NB4 (cell line): ENCODE results near the gene RASAL2.

ENCODE experiments used
- DNase-seq: peaks from one replicate; pipeline ENCODE4 v3.0.0; 2010; ENCODE audit warnings: low read depth
- H3K4me3 ChIP-seq: one replicate; pipeline ENCODE4 v1.5.1; 2011; ENCODE audit warnings: mild to moderate bottlenecking, low read depth, low read length, moderate library complexity
- CTCF ChIP-seq: IDR thresholded peaks from one replicate; pipeline ENCODE4 v1.5.1; 2012; ENCODE audit warnings: low read depth, low read length
- MAX ChIP-seq: IDR thresholded peaks from 2 replicates; pipeline ENCODE4 v1.6.1; 2011; ENCODE audit warnings: low read depth, low read length
- MYC ChIP-seq: IDR thresholded peaks from 2 replicates; pipeline ENCODE4 v1.6.1; 2011; ENCODE audit warnings: low read depth, low read length
- POLR2A ChIP-seq: IDR thresholded peaks from 2 replicates; pipeline ENCODE4 v1.6.1; 2011; ENCODE audit warnings: mild to moderate bottlenecking; ENCODE audit not compliant: insufficient read length; ENCODE audit errors: extremely low read depth

Gene RASAL2

DNA sequence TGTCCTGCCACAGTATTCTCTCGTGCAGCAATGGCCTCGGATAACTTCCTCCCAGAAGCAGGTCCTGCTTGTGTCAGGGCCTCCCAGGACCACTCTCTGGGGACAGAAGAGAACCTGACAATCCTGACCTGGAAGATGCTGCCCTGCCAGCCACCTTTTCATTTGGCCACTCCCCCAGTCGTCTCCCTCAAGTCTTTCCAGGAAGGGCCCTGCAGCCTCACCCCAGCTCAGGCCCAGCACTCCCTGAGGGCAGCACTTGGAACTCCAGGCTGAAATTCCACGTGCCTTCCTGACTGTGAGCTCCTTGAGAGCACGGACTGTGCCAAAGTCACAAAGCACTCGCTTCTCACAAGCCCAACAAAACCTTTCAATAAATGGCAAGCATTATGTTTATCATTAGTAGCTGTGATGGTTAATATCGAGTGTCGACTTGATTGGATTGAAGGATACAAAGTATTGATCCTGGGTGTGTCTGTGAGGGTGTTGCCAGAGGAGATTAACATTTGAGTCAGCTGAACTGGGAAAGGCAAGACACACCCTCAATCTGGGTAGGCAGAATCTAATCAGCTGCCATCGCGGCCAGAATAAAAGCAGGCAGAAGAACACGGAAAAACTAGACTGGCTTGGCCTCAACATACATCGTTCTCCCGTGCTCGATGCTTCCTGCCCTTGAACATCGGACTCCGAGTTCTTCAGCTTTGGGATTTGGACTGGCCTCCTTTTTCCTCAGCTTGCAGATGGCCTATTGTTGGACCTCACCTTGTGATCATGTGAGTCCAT, 405.2 kb downstream of the RASAL2 start:
- H3K4me3 ChIP-seq, result no peak overlapping the region
- TF ChIP-seq CTCF (no peak), MAX (no peak), POLR2A (no peak), MYC (no peak)
- DNase-seq, result no peak

- no peak for TF ChIP-seq MYC
- TF ChIP-seq CTCF, result peak; percentile 20
- no peak for TF ChIP-seq MAX
- no peak for DNase-seq
- H3K4me3 ChIP-seq, result no peak overlapping the region
Measured at GRCh38 chr1:178500091-178500770, 406.3 kb downstream of the RASAL2 start.

DNA sequence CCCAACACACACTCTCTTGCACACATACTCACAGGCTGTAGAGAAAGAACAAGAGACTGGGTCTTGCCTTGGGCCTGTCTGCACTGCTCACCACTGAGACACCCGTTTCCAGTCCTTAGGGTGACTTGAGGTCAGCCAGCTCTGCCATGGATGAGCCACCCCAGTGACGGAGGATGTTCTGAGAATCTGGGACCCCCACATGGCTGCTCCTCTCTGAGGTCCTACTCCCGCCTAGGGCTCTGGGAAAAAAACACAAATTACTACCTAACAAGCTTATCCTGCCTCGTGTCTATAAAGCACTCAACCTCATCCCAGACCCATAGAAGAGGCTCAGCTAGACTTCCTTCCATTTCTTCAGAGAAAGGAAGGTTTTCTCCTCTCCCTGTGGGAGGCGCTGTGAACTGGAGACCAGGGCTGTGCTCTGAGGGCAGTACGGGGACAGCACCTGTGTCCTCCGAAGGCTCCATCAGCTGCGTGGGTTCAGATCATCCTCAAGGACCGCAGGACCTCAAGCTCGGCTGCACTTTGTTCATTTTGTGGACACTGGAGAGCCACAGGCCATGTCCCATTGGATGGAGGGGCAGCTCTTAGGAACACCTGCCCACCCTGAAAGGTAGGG, 407.1 kb downstream of the RASAL2 start:
- no peak for DNase-seq
- TF ChIP-seq MYC (no peak), CTCF (no peak), MAX (no peak), POLR2A (no peak)

DNA sequence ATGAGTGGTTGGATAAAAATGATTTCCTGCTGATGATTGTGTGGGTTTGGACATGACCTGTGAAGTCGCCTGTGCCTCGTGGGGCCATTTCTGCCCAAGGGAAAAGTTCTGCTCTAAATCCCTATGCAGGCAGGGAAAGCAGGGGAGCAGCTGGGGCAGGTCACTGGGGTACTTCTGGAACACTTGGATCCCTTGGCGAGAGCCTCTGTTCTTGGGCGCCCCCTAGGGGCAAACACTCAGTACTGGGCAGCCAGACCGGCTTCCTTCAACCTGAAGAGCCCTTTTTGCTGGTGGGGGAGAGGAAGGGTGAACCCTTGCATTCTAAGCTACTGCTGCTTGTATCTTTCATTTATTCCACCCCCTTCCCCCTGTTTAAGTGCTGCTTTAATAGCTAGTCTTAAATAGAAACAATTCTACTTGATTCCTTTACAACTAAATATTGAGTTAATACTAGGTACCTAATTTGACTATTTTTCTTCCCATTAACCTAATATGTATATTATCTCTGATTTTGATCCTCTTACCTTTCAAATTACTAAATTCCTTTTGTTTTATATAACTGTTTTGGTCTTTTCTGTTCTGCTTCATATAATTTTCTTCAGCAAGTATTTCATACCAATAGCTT, 407.9 kb downstream of the RASAL2 start:
- no peak overlapping the region for H3K4me3 ChIP-seq
- peak; percentile 70 for DNase-seq
- no peak for TF ChIP-seq POLR2A
- peak; percentile 95 for TF ChIP-seq CTCF

More for the DNA sequence above, 407.1 kb downstream of the RASAL2 start:
- no peak overlapping the region for H3K4me3 ChIP-seq

DNA sequence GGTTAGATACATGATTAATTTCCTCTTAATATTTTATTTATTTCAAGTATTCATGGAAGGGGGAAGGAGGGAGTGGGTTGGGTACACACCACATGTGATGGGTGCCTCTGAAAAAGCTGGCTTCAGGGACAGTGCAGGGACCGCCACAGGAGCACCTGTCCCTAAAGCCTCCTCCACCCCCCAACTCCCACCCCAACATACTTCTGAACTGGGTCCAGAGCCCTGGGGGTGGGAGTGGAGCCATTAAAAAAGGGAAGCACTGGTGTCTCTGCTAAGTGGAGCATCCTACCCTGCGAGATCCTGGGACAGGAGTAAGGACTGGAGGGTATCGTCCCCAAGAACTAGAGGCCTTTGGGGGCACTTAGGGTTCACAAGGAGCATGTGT, 408.4 kb downstream of the RASAL2 start:
- DNase-seq, result no peak
- no peak overlapping the region for H3K4me3 ChIP-seq
- TF ChIP-seq MAX (no peak), POLR2A (no peak), CTCF (no peak), MYC (no peak)
